HCT116 (cell line): ENCODE results near the gene MRTFB.

Experiments
- EGR1 ChIP-seq: IDR thresholded peaks from 2 replicates; pipeline ENCODE4 v1.6.1; 2012; ENCODE audit warnings: low read depth
- EZH2 ChIP-seq: fragments of 200-600 bp; sonication (generic); IDR thresholded peaks from 2 replicates; pipeline ENCODE4 v1.6.1; 2017; ENCODE audit warnings: antibody characterized with exemption, mixed run types
- EZH2phosphoT487 ChIP-seq: fragments of 200-600 bp; IDR thresholded peaks from 2 replicates; pipeline ENCODE4 v1.6.1; 2018; ENCODE audit warnings: antibody characterized with exemption, borderline replicate concordance
- JUND ChIP-seq: IDR thresholded peaks from 2 replicates; pipeline ENCODE4 v1.6.1; 2012
- POLR2A ChIP-seq: IDR thresholded peaks from 2 replicates; pipeline ENCODE4 v1.7.0; 2011; ENCODE audit warnings: borderline replicate concordance; ENCODE audit not compliant: insufficient read depth, insufficient read length; ENCODE audit errors: extremely low read depth
- POLR2AphosphoS5 ChIP-seq: IDR thresholded peaks from 2 replicates; pipeline ENCODE4 v1.6.1; 2011; ENCODE audit warnings: mild to moderate bottlenecking, low read depth, low read length, moderate library complexity
- RAD21 ChIP-seq: IDR thresholded peaks from 2 replicates; pipeline ENCODE4 v1.6.1; 2012; ENCODE audit warnings: low read depth, mild to moderate bottlenecking
- SIN3A ChIP-seq: IDR thresholded peaks from 2 replicates; pipeline ENCODE4 v1.6.1; 2012; ENCODE audit warnings: low read depth
- TCF7L2 ChIP-seq: IDR thresholded peaks from 2 replicates; pipeline ENCODE4 v1.7.0; 2011; ENCODE audit warnings: borderline replicate concordance, inconsistent platforms; ENCODE audit not compliant: insufficient read depth, insufficient read length; ENCODE audit errors: extremely low read depth
- ZFX ChIP-seq: fragments of 450-650 bp; IDR thresholded peaks from 2 replicates; pipeline ENCODE4 v1.6.1; 2017
- TF ChIP-seq, protein P1 (sequence below), 3 experiments: fragments of 200-600 bp in 1 of 3; sonication (generic) in 1 of 3; IDR thresholded peaks in 2 of 3; conservative IDR thresholded peaks in 1 of 3; 2 replicates each; pipeline ENCODE4 v1.5.1; 2012 to 2017; ENCODE audit warnings: low read depth in 2 of 3, low read length in 2 of 3, antibody characterized with exemption in 1 of 3, borderline replicate concordance in 1 of 3, control low read depth in 1 of 3, mild to moderate bottlenecking in 1 of 3, mixed read lengths in 1 of 3, mixed run types in 1 of 3, moderate library complexity in 1 of 3; ENCODE audit not compliant: insufficient read depth in 1 of 3
- TF ChIP-seq, protein P2 (sequence below): IDR thresholded peaks from 2 replicates; pipeline ENCODE4 v1.6.1; 2012; ENCODE audit warnings: low read depth
- TF ChIP-seq, protein P3 (sequence below): IDR thresholded peaks from 2 replicates; pipeline ENCODE4 v1.6.1; 2012
- TF ChIP-seq, protein P4 (sequence below): IDR thresholded peaks from 2 replicates; pipeline ENCODE4 v1.6.1; 2012

DNA sequence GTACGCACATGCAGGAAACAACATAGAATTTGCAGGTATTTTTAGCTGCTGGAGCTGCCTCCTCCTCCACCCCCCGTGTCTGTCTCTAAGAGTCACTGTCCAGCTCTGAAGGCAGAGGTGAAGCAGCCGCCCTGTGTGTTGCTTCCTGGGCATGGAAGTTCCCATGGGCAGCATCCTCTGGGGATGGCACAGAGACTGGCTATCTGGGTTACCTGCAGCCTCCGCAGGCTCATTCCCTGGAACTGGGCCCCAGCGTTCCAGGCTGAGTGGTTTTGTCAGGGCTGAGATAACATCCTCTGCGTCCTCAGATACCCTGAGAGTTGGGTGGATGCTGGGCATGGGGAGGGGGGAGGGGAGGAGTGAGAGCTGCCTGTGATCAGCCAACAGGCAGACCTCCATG lies 41.5 kb upstream of the MRTFB start:
- TF ChIP-seq, protein P1, sequence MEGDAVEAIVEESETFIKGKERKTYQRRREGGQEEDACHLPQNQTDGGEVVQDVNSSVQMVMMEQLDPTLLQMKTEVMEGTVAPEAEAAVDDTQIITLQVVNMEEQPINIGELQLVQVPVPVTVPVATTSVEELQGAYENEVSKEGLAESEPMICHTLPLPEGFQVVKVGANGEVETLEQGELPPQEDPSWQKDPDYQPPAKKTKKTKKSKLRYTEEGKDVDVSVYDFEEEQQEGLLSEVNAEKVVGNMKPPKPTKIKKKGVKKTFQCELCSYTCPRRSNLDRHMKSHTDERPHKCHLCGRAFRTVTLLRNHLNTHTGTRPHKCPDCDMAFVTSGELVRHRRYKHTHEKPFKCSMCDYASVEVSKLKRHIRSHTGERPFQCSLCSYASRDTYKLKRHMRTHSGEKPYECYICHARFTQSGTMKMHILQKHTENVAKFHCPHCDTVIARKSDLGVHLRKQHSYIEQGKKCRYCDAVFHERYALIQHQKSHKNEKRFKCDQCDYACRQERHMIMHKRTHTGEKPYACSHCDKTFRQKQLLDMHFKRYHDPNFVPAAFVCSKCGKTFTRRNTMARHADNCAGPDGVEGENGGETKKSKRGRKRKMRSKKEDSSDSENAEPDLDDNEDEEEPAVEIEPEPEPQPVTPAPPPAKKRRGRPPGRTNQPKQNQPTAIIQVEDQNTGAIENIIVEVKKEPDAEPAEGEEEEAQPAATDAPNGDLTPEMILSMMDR (IDR thresholded peaks at IDR 0.05 in 2 of 3, conservative IDR thresholded peaks at IDR 0.05 in 1 of 3; ENCODE audit: borderline replicate concordance in 1 of 3, insufficient read depth in 1 of 3, low read depth in 2 of 3, low read length in 2 of 3), result no peak
- TF ChIP-seq, protein P2, sequence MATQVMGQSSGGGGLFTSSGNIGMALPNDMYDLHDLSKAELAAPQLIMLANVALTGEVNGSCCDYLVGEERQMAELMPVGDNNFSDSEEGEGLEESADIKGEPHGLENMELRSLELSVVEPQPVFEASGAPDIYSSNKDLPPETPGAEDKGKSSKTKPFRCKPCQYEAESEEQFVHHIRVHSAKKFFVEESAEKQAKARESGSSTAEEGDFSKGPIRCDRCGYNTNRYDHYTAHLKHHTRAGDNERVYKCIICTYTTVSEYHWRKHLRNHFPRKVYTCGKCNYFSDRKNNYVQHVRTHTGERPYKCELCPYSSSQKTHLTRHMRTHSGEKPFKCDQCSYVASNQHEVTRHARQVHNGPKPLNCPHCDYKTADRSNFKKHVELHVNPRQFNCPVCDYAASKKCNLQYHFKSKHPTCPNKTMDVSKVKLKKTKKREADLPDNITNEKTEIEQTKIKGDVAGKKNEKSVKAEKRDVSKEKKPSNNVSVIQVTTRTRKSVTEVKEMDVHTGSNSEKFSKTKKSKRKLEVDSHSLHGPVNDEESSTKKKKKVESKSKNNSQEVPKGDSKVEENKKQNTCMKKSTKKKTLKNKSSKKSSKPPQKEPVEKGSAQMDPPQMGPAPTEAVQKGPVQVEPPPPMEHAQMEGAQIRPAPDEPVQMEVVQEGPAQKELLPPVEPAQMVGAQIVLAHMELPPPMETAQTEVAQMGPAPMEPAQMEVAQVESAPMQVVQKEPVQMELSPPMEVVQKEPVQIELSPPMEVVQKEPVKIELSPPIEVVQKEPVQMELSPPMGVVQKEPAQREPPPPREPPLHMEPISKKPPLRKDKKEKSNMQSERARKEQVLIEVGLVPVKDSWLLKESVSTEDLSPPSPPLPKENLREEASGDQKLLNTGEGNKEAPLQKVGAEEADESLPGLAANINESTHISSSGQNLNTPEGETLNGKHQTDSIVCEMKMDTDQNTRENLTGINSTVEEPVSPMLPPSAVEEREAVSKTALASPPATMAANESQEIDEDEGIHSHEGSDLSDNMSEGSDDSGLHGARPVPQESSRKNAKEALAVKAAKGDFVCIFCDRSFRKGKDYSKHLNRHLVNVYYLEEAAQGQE, result no peak
- TF ChIP-seq EZH2 (no peak), POLR2A (no peak), SIN3A (no peak), TCF7L2 (no peak), POLR2AphosphoS5 (no peak), JUND (no peak), EZH2phosphoT487 (no peak), EGR1 (no peak), RAD21 (no peak), ZFX (no peak)
- TF ChIP-seq, protein P3, sequence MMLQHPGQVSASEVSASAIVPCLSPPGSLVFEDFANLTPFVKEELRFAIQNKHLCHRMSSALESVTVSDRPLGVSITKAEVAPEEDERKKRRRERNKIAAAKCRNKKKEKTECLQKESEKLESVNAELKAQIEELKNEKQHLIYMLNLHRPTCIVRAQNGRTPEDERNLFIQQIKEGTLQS, result no peak
- TF ChIP-seq, protein P4, sequence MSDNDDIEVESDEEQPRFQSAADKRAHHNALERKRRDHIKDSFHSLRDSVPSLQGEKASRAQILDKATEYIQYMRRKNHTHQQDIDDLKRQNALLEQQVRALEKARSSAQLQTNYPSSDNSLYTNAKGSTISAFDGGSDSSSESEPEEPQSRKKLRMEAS, result no peak
